ENCODE measurements around the gene TMX2.
"Not testable (repeated sequence)": the region's sequence is repeated elsewhere in the genome, so short reads cannot be mapped to it uniquely, and the experiment has no call there.

Gene TMX2

GRCh38 chr11:57674251-57674650 is 38.1 kb upstream of the TMX2 start:
- no peak for DNase-seq (ENCODE audit: low read depth)
- TF ChIP-seq CTCF (IDR thresholded peaks at IDR 0.05; ENCODE audit: low read depth, low read length, missing control alignments) = no peak
- H3K4me3 ChIP-seq (ENCODE audit: low read depth, low read length) = no peak overlapping the region

GRCh38 chr11:57675176-57675941 is 37.0 kb upstream of the TMX2 start:
- no peak for DNase-seq (ENCODE audit: low read depth)
- no peak for TF ChIP-seq CTCF (IDR thresholded peaks at IDR 0.05; ENCODE audit: low read depth, low read length, missing control alignments)
- H3K4me3 ChIP-seq (ENCODE audit: low read depth, low read length) = no peak overlapping the region

GRCh38 chr11:57679396-57679795 is 33.0 kb upstream of the TMX2 start:
- H3K4me3 ChIP-seq (ENCODE audit: low read depth, low read length) = no peak overlapping the region
- no peak for TF ChIP-seq CTCF (IDR thresholded peaks at IDR 0.05; ENCODE audit: low read depth, low read length, missing control alignments)
- no peak for DNase-seq (ENCODE audit: low read depth)

- no peak overlapping the region for H3K4me3 ChIP-seq (ENCODE audit: low read depth, low read length)
- no peak for DNase-seq (ENCODE audit: low read depth)
- TF ChIP-seq CTCF (IDR thresholded peaks at IDR 0.05; ENCODE audit: low read depth, low read length, missing control alignments) = no peak
These were observed 31.9 kb upstream of the TMX2 start for GRCh38 chr11:57680552-57680874.

- DNase-seq (ENCODE audit: low read depth) = no peak
- H3K4me3 ChIP-seq (ENCODE audit: low read depth, low read length) = no peak overlapping the region
- TF ChIP-seq CTCF (IDR thresholded peaks at IDR 0.05; ENCODE audit: low read depth, low read length, missing control alignments) = no peak
These were observed 31.2 kb upstream of the TMX2 start for GRCh38 chr11:57681168-57681567.

GRCh38 chr11:57690474-57690873 is 21.9 kb upstream of the TMX2 start:
- H3K4me3 ChIP-seq (ENCODE audit: low read depth, low read length) = not testable (repeated sequence)

GRCh38 chr11:57698843-57699365 is 13.5 kb upstream of the TMX2 start:
- H3K4me3 ChIP-seq (ENCODE audit: low read depth, low read length) = no peak overlapping the region
- DNase-seq (ENCODE audit: low read depth) = no peak
- no peak for TF ChIP-seq CTCF (IDR thresholded peaks at IDR 0.05; ENCODE audit: low read depth, low read length, missing control alignments)

More at GRCh38 chr11:57690474-57690873, 21.9 kb upstream of the TMX2 start:
- not testable (repeated sequence) for DNase-seq (ENCODE audit: low read depth)

All from GM12864 (cell line).